GM19467 (cell line): ENCODE results near the gene WNT5B.
"Not testable (repeated sequence)": the region's sequence is repeated elsewhere in the genome, so short reads cannot be mapped to it uniquely, and the experiment has no call there.

Experiments
- ATAC-seq: cut with Tn5 transposase; IDR thresholded peaks from one replicate; pipeline ENCODE4 v1.9.1; 2021; ENCODE audit warnings: mild to moderate bottlenecking, moderate library complexity; ENCODE audit not compliant: unreplicated experiment

Gene WNT5B

DNA sequence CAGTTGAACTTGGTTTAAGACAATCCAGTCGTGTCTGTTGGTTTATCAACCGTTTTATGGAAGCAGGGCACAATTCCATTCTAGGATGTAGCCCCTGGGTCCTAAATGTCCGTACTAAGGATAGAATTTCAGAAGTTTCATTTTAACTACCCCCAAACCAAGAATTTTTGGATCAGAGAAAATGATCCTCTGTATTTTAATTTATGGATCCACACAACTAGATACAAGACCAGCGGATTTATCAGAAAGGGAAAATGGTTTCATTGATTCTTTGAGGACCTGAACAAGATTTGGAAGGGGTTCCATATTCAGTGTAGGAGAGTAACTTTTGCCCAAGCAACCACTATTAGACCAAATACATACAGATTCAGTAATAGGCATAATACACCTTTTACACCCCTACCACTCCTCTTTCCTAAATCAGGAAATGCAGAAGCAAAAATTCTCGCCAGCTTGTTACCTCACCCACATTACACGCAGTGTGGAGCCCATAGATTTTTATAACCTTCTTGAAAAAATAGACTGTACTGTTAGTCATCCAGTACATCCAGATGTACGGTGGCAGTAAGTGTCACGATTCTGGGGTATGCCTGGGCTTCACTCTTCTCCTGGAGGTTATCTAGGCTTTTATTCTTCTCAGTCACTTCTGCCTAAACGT is 33.2 kb upstream of the WNT5B start:
- ATAC-seq: no peak

- no peak for ATAC-seq
Observed at GRCh38 chr12:1598757-1599156, 30.3 kb upstream of the WNT5B start.

DNA sequence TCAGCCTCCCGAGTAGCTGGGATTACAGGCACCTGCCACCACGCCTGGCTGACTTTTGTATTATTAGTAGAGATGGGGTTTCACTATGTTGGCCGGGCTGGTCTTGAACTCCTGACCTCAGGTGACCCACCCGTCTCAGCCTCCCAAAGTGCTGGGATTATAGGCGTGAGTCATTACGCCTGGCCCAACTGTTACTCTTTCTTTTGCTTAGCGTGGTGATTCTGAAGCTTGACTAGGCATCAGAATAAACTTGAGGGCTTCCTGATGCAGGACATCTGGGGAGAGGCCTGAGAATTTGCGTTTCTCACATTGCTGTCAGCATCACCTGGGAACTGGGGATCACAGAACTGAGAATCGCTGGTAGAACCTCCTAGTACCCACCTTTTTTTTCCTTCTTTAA is 26.3 kb upstream of the WNT5B start:
- ATAC-seq: not testable (repeated sequence)

DNA sequence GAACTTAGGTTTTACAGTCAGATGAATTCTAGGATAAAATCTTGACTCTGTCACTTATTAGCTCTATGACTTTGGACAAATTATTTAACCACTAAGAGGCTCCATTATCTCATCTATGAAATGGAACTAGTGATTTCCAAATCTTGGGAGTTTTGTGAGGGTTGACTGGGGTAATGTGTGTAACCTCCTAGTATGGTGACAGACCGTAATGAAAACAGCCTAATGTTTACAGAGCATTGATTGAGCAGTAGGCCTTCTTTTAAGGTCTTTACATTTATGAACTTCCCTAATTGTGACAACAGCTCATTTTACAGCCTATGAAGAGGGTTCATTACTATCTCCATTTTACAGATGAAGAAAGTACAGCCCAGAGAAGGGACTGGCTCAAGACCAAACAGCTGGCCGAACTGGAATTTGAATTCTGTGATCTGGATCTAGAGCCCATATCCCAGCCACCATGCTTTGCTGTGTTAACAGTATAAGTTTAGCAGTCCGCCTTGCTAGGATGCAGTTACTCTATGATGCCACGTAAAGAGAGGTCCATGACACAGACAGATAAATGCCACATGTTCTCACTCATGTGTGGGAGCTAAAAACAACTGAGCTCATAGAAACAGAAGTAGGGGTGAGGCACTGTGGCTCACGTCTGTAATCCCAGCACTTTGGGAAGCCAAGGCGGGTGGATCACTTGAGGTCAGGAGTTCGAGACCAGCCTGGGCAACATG is 25.6 kb upstream of the WNT5B start:
- no peak for ATAC-seq

- no peak for ATAC-seq
Observed at GRCh38 chr12:1604464-1604863, 24.6 kb upstream of the WNT5B start.

DNA sequence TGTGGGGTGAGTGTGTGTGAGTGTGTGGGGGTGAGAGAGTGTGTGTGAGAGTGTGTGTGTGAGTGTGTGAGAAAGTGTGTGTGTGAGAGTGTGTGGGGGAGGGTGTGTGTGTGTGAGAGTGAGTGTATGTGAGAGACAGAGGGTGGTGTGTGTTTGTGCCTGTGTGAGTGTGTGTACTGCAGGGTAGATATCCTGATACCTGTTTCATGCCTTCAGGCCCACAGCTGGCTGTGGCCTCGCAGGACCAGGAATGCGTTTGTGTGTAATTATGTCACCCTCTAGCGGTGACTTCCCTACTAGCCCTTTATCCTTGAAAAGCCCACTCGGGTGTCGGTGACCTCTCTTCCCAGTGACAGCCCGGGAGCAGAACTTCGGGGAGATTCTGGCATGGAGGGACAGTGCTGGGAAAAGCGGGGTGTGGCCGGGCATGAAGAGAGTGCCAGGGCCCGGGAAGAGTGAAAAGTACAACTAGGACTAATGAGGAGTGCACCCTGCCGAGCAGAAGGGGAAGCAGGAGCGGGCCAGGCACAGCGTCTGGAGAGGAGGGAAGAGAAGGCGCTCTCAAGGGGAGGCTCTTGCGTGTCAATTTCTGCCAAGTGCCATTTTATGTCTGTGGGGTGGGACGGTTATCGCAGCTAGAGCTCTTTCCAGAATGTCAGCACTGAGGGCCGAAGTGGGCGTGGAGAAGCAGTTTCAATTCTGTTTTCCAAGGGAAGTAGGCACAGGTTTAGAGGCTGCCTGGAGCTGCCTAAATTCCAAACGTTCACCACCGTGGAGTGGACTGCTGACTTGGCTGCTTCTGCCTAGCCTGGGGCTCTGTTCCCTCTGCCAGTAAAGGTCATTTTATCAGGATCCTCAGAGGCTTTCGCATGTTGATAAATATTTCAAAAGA is 23.7 kb upstream of the WNT5B start:
- no peak for ATAC-seq

- peak; percentile 34 for ATAC-seq
Observed at GRCh38 chr12:1606021-1606622, 22.9 kb upstream of the WNT5B start.

GRCh38 chr12:1607940-1608712 is 20.9 kb upstream of the WNT5B start:
- ATAC-seq: no peak

GRCh38 chr12:1608713-1609119 is 20.3 kb upstream of the WNT5B start:
- no peak for ATAC-seq

- no peak for ATAC-seq
Observed at GRCh38 chr12:1610072-1610643, 18.9 kb upstream of the WNT5B start.

- ATAC-seq: no peak
Observed at GRCh38 chr12:1611803-1612572, 17.0 kb upstream of the WNT5B start.

DNA sequence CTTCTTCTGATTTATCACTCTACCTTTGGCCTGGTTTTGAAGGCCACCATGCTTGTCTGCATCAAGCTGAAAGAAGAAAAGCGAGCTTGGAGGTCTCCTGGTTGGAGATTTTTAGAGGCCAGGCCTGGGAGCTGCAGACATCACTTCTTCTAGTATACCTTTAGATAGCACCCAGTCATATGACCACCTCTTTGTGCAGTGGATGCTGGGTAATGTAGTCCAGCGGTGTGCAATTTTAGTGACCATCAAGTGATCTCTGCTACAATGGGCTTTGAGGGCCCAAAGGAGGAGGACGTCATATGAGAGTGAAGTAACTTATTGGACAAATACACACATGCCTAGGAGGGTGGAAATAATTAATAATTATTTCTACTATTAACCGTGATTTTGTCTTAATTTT is 15.2 kb upstream of the WNT5B start:
- no peak for ATAC-seq

GRCh38 chr12:1614360-1614759 is 14.7 kb upstream of the WNT5B start:
- no peak for ATAC-seq

GRCh38 chr12:1616233-1617066 is 12.6 kb upstream of the WNT5B start:
- no peak for ATAC-seq

GRCh38 chr12:1618489-1618888 is 10.5 kb upstream of the WNT5B start:
- ATAC-seq: no peak

GRCh38 chr12:1619159-1619558 is 9.9 kb upstream of the WNT5B start:
- no peak for ATAC-seq

GRCh38 chr12:1619587-1619986 is 9.4 kb upstream of the WNT5B start:
- no peak for ATAC-seq

DNA sequence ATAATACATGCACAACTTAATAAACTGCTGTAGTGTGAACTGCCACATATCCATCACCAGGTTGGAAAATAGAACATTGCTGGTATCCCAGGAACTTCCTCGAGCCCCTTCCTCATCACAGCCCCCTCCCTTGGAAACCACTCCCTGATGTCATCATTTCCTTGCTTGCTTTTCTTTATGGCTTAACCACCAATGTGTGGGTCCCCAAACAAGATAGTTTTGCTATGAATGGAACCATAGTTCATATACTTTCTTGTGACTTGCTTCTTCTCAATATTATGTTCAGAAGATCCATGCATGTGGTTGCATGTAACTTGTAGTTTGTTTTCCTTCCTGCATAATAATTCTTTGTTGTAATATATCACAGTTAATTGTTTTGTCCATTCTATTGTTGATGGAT is 8.9 kb upstream of the WNT5B start:
- ATAC-seq: no peak

DNA sequence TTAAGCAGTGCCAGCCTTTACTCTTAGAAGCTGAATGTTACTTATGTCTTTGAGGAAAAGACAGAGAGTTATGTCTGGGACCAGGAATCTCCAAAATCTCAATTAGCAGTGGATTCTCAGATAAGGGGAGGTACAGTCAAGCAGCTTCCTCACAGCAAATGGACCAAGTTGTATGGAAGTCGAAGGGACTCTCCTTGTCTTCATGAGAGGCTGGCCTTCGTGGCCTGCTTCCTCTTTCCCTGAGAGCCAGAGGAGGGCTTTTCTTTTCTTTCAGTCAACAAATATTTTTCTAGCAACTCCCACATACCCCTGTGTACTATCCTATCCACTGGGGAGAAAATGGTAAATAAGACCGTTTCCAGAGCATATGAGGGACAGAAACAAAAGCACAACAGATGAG is 6.6 kb upstream of the WNT5B start:
- no peak for ATAC-seq
